Fibroblast of upper back skin (primary cell): ENCODE data around the gene PBOV1.

Experiments
- DNase-seq: peaks from one replicate; pipeline ENCODE4 v3.0.0-alpha.2; 2013

Gene PBOV1

DNA sequence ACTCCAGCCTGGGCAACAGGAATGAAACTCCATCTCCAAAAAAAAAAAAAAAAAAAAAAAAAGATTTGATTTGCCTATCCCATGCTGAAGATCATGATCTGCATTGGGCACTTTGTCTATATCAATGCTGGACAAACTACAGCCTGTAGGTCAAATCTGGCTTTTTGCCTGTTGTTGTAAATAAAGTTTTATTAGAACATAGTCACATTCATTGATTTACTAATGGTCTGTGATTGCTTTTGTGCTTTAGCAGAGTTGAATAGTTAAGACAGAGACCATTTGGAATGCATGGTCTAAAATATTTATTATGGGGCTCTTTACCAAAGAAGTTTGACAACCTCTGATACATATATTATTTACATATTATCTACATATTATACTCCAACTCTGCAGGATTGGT lies 14.0 kb downstream of the PBOV1 start:
- DNase-seq = no peak

DNA sequence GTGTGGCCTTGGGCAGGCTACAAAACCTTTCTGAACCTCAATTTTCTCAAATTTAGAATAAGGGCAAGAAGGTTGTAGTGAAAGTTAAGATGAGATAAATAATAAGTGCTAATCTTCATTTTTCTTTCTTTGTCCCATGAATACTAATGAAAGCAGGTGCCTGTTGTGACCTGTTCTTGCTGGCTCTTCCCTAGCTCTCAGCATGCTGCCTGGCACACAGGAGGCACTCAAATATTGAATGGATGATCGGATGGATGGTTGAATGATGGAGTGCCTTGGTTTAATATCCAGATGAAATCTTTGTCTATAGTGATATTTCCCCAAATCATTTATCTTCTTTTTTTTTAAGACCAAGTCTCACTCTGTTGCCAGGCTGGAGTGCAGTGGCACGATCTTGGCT lies 15.0 kb downstream of the PBOV1 start:
- DNase-seq = no peak

DNA sequence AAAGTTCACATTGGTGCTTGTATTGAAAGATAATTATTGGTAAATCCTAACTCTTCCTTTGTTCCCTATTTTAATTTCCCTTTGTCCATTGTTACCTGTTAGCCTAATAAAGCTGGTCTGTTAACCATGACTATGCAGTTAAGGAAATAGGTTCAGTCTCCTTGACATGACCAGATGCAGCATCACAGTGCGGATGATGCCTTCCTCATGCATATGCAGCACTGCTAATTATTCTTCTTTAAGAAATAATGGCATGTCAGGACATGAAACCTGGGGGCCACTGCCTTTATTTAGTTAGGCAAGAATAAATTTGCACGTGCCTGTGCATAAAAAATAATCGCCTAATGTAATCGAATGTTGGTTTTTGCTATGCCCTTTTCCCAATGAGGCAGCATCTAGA lies 16.5 kb downstream of the PBOV1 start:
- no peak for DNase-seq

DNA sequence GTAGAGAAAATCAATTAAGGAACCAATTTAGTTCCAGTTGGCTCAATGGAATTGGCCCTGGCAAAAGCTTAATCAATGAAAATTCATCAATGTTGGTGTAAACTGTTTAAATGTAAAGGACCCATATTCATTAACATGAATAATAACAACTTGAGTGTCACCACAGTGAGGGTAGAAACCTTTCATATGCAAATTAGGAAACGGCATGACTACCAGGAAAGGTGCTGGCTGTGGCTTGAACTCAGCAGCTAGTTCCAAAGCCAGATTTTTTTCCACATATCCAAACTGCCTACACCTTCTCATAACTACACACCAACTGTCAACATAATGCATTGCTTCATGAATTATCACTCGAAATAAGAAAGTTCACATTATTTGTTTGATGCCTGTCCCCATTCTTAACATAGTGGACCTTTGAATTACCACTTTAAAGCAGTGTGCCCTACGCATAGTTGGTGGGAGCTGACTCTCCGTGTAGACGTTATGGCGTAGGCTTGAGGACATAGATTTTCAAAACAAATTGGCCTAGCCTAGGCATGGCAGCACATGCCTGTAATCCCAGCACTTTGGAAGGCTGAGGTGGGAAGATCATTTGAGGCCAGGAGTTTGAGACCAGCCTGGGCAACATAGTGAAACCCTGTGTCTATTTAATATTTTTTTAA lies 19.7 kb downstream of the PBOV1 start:
- DNase-seq = no peak

DNA sequence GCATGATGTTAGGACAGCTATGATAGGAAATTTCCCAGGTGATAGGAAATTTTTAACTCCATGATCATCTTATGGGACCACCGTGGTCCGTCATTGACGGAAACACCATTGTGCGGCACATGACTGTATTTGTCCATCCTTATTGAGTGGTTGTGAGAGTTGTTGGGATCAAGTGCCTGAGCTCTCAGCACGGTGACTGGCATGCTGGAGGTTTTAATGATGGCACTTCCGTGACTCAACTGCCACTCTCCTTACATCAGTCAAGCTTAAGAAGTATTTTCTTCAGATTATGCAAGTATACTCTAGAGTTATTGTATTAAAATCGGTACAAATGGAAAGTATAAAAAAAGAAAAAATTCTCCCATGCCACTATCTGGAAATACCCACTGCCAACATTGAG lies 20.7 kb downstream of the PBOV1 start:
- no peak for DNase-seq

DNA sequence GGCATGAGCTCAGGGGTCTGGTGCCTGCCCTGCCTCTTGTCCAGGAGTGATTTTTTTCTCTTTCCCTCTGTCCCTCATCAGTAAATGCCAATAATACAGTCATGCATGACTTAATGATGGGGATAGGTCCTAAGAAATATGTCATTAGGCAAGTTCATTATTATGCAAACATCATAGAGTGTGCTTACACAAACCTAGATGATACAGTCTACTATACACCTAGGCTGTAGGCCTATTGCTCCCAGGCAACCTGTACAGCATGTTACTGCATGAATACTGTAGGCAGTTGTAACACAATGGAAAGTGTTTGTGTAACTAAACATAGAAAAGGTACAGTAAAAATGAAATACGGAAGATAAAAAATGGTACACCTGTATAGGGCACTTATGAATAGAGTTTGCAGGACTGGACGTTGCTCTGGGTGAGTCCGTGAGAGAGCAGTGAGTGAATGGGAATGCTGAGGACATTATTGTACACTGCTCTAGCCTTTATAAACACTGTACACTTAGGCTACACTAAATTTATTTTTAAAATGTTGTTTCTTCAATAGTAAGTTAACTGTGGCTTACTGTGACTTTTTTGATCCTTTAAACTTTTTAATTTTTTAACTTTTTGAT lies 22.1 kb downstream of the PBOV1 start:
- DNase-seq = no peak

DNA sequence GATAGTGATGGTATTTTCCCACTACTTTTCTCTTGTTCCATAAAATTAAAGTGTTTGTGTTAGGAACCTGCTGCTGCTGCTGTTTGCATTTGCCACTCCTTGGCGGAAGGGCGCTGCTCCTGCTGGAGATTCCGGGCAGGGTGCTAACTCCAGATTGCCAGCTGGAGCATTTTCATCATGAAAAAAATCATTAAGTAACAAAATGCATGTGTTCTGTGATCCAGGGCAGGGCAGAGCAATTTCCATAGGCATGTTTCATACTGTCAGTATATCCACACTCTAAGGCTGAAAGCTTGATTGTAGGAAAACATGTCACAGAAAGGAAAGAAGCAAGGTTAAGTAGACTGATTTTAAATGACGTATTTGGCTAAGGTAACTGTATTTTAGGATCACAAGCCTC lies 24.0 kb downstream of the PBOV1 start:
- DNase-seq = no peak

DNA sequence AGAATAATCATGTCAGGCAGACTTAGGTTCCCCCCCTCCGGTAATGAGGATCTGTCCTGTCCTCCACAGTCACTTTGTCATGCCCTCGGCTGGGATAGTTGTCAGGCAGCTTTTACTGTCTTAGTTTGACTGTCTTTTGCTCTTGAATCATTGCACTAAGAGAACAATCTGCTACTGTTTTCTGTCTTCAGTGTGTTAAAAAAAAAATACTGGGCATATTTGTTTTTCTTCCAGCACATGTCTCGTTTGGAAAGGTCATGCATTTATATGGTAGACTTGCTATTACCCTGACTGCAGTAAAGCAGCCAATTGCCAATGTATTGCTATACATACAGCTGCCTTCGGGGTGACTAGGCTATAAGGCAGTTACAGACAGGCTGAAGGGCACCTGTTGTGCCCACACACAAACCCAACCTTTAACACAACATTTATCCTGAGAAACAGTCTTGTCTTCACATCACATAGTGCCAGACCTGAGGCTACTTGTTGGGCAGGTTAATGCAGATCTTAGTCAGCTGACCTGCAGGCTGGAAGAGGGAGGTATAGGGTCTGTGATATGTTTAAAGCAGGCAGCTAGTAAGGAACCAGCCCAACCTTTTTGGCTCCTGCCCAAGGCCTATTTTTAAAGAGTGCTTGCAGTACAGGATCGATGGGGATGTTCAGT lies 29.9 kb downstream of the PBOV1 start:
- no peak for DNase-seq

DNA sequence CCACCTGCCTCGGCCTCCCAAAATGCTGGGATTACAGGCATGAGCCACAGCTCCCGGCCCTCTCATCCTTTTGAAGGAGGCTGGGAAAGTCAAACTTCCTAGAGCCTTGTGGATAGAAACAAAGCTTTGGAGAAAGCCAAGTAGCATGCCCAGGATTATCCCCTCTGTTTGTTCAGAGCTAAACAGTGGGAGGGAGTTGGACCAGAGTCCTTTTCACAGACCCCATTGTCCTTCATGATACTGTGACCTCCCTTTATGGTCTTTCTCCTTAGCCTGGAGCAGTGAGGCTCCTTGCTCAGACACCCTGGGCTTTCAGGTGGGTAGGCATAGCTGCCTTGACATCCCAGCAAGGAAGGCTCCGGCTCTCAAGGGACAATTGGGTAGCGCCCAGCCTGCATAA lies 31.1 kb downstream of the PBOV1 start:
- no peak for DNase-seq

DNA sequence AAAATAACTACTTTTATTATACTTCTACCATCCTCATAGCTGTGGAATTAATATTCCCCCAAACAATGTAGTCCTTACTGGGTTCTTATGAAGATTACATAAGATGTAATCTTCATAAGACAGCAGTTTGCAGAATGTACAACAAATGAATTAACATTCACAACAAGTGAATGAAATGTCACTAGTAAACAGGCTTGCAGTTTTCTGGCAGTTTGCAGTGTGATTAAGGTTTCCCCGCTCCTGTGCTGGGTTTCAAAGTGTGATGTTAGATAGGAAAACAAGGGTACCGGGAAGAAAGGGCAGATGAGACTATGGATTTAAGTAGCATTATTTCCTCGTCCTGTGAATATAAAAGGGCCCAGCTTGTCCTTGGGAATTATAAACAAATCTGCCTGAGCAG lies 34.1 kb downstream of the PBOV1 start:
- no peak for DNase-seq

DNA sequence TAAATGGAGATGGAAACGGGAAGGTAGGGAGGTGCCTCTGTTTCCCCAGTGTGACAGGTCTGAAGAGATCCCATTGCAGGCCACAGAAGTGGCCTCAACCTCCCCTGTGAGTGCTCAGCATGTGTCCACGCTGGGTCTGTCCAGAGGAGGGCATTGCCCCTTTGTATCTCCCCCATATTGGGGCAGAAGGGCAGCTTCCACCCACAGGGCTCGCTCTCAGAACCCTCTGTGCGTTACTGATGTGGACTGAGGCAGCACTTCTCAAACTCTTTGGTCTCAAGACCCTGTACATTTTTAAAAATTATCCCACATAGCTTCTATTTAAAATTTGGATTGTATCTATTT lies 34.5 kb downstream of the PBOV1 start:
- DNase-seq = no peak

DNA sequence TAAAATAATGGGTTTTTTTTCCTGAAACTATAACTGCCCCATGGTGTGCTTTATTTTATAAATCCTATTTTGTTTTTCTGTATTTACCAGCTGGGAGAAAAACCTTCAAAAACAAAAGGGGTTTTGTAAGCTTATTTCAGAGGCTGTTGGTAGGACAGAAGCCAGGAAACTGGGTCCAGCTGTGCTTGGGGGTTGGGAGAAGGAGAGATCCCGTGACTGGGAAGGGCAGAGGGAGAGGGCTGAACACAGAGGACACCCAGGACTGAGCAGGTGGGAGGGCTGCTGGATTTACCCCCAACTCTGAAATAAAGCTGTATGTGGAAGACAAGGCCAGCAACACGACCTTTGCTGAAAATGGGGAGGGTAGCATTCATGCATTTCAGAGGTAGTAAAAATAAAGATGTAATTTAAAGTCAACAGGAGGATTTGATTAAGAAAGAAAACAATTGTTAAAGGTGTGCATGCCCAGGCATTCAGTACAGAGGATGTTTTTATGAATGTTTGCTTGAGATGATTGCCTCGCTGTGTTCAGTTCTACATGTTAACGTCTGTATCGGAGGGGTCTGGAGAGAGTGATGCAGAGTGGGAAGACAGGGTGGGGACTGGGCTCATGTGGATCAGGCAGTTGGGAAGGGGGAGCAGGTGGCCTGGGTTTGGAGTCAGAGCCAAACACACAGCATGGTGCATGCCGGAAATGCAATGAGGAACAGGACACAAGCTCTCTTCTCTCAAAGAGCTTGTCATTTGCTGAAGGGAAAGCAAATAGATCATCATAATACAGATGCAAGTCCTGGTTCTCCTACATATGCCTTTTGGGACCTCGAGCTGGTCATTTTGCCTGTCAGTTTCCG lies 35.1 kb downstream of the PBOV1 start:
- DNase-seq = no peak

DNA sequence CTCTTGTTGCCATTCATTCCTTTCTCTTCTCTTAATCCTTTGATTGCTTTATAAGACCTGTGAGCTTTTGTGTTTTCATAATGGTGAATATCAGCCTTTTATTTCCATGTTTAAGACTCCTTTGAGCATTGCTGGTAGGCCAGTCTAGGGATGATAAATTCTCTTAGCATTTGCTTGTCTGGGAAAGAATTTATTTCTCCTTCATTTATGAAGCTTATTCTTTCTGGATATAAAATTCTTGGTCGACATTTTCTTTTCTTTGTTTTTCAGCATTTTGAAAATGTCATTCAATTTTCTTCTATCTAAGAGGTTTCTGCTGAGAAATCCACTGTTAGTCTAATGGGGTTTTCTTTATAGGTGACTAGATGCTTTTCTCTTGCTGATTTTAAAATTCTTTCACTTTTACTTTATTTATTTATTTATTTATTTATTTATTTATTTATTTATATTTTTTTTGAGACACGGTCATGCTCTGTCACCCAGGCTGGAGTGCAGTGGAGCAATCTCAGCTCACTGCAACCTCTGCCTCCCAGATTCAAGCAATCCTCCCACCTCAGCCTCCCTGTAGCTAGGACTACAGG lies 41.5 kb downstream of the PBOV1 start:
- no peak for DNase-seq

DNA sequence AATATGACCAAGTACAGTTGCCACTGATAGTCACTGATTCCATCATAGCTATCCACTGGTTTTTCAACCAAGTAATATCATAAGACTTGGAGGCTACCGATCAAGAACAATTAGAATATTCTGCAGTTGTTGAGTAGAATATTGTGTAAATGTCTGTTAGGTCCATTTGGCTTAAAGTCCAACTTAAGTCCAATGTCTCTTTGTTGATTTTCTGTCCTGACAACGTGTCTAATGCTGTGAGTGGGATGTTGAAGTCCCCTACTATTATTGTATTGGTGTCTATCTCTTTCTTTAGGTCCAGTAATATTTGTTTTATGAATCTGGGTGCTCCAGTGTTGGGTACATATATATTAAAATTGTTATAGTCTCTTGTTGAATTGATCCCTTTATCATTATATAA lies 42.7 kb downstream of the PBOV1 start:
- no peak for DNase-seq
